ENCODE results near the gene FAM72D. TPM values are rescaled to one million over a fixed set of nuclear protein-coding genes. Genes with fewer than 3 reads are reported as not detected.
"Not testable (repeated sequence)": the region's sequence is repeated elsewhere in the genome, so short reads cannot be mapped to it uniquely, and the experiment has no call there.

The FAM72D gene
- total RNA-seq, 1 donor from 2014 or later, result 5.1 TPM

GRCh38 chr1:145082483-145083255 is 13.1 kb upstream of the FAM72D start:
- intact Hi-C loops (cut with micrococcal nuclease), result not testable (repeated sequence)

- intact Hi-C loops (cut with micrococcal nuclease), result not testable (repeated sequence)
Measured at GRCh38 chr1:145093517-145094149, 2.1 kb upstream of the FAM72D start.

- intact Hi-C loops (cut with micrococcal nuclease), result not testable (repeated sequence)
Measured at GRCh38 chr1:145094655-145095211, 1.0 kb upstream of the FAM72D start.

- intact Hi-C loops (cut with micrococcal nuclease), result not testable (repeated sequence)
Measured at GRCh38 chr1:145101725-145102124, 6.0 kb downstream of the FAM72D start.

GRCh38 chr1:145103294-145103693 is 7.5 kb downstream of the FAM72D start:
- intact Hi-C loops (cut with micrococcal nuclease), result not testable (repeated sequence)

- intact Hi-C loops (cut with micrococcal nuclease), result not testable (repeated sequence)
Measured at GRCh38 chr1:145111674-145112073, 15.9 kb downstream of the FAM72D start.

- intact Hi-C loops (cut with micrococcal nuclease), result not testable (repeated sequence)
Measured at GRCh38 chr1:145112703-145113102, 16.9 kb downstream of the FAM72D start.

- intact Hi-C loops (cut with micrococcal nuclease), result not testable (repeated sequence)
Measured at GRCh38 chr1:145114560-145115057, 18.8 kb downstream of the FAM72D start.

GRCh38 chr1:145115587-145116493 is 20.1 kb downstream of the FAM72D start:
- intact Hi-C loops (cut with micrococcal nuclease), result not testable (repeated sequence)

GRCh38 chr1:145119842-145120241 is 24.1 kb downstream of the FAM72D start:
- intact Hi-C loops (cut with micrococcal nuclease), result not testable (repeated sequence)

- intact Hi-C loops (cut with micrococcal nuclease), result not testable (repeated sequence)
Measured at GRCh38 chr1:145122344-145123061, 26.7 kb downstream of the FAM72D start.

- intact Hi-C loops (cut with micrococcal nuclease), result not testable (repeated sequence)
Measured at GRCh38 chr1:145123062-145123395, 27.3 kb downstream of the FAM72D start.

- intact Hi-C loops (cut with micrococcal nuclease), result not testable (repeated sequence)
Measured at GRCh38 chr1:145123992-145124641, 28.3 kb downstream of the FAM72D start.

GRCh38 chr1:145125112-145125511 is 29.3 kb downstream of the FAM72D start:
- intact Hi-C loops (cut with micrococcal nuclease), result not testable (repeated sequence)

GRCh38 chr1:145127144-145127543 is 31.4 kb downstream of the FAM72D start:
- intact Hi-C loops (cut with micrococcal nuclease), result not testable (repeated sequence)

- intact Hi-C loops (cut with micrococcal nuclease), result not testable (repeated sequence)
Measured at GRCh38 chr1:145128697-145129469, 33.1 kb downstream of the FAM72D start.

- intact Hi-C loops (cut with micrococcal nuclease), result not testable (repeated sequence)
Measured at GRCh38 chr1:145134476-145134875, 38.7 kb downstream of the FAM72D start.

- intact Hi-C loops (cut with micrococcal nuclease), result not testable (repeated sequence)
Measured at GRCh38 chr1:145140549-145140948, 44.8 kb downstream of the FAM72D start.

GRCh38 chr1:145144264-145144913 is 48.6 kb downstream of the FAM72D start:
- intact Hi-C loops (cut with micrococcal nuclease), result not testable (repeated sequence)
